GM18511 (cell line): ENCODE results near the gene SLC25A26.
A peak's percentile ranks its signal among the peaks of the same experiment; 100 is the strongest.
"Not testable (repeated sequence)": the region's sequence is repeated elsewhere in the genome, so short reads cannot be mapped to it uniquely, and the experiment has no call there.

Experiments
- ATAC-seq: cut with Tn5 transposase; IDR thresholded peaks from one replicate; pipeline ENCODE4 v1.9.1; 2021; ENCODE audit warnings: mild to moderate bottlenecking, moderate library complexity; ENCODE audit not compliant: unreplicated experiment

Gene SLC25A26

DNA sequence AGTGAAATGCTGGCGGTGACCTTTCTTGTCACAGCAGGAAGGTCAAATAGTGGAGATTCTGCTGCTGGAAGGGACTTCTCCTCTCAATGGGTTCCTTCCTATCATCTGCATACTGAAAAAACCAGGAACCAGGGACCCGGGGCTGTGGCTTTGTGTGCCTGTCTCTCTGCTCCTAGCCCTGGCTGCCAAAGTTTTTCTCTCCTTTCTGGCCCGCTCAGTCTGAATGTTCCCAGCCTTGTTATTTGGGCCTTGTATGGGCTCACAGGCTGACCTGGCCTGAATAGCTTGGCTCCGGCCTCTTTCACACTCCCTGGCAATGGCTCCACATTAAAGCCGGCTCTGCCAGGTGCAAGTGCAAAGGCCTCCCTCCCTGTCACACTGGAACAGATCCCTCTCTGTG lies 185.4 kb downstream of the SLC25A26 start:
- no peak for ATAC-seq

DNA sequence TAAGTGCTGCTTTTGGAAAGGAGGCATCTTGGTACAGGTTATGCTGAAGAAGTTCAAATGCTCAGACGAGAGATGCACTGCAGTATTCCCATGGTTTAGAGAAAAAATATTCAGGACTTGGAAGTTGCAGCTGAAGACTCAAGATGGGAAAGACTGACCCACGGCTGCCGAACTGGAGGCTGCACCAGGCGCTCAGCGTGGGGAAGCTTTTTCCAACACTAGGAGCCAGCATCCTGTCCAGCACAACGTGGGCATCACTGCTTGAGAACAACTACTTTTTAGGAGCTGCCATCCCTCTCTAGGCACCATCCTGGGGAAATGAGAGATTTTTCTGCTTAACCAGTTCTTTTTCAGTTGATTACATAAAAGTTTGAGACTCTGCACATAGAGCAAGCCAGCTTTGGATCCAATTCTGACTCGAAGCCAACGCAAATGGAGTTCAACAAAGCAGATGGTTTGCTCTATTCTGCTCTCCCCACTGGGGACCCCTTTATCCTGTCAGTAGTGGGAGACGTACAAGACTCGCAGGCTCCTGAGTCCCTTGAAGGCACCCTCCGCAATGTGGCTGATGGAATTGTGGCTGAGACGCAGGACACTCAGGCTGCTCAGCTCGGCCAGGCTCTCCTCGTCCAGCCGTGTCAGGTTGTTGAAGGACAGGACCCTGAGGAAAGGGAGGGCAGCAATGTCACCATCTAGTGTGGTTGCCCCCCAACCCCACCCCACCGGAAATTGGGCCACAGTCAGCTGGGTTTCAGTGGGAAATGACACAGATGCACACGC lies 186.2 kb downstream of the SLC25A26 start:
- no peak for ATAC-seq

DNA sequence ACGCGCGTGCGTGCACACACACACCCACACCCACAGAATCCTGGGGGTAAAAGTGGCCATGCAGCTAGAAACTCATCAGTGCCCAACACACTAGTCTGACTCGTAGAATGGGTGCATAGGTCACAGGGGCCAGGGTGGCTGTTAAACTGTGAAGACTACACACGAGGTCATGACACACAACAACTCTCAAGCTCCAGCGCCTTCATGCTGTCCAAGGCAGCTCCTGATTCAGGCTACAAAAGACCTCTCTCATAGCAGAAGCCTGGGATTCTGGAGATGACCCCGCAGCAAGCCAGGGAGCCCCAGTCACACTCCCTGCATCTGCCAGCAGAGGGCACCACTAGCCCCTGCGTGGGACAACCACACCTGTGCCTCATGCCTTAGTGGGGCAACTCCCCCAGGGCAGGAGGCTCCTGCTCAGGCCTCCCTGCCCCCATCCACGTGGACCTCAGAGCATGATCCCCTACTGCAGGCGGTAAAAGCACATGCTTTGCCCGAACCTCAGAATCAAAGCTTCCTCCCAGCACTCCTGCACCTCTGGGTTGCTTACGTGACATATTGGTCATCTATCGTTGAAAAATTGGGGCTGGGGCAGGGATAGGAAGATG lies 186.9 kb downstream of the SLC25A26 start:
- ATAC-seq = peak; percentile 91

DNA sequence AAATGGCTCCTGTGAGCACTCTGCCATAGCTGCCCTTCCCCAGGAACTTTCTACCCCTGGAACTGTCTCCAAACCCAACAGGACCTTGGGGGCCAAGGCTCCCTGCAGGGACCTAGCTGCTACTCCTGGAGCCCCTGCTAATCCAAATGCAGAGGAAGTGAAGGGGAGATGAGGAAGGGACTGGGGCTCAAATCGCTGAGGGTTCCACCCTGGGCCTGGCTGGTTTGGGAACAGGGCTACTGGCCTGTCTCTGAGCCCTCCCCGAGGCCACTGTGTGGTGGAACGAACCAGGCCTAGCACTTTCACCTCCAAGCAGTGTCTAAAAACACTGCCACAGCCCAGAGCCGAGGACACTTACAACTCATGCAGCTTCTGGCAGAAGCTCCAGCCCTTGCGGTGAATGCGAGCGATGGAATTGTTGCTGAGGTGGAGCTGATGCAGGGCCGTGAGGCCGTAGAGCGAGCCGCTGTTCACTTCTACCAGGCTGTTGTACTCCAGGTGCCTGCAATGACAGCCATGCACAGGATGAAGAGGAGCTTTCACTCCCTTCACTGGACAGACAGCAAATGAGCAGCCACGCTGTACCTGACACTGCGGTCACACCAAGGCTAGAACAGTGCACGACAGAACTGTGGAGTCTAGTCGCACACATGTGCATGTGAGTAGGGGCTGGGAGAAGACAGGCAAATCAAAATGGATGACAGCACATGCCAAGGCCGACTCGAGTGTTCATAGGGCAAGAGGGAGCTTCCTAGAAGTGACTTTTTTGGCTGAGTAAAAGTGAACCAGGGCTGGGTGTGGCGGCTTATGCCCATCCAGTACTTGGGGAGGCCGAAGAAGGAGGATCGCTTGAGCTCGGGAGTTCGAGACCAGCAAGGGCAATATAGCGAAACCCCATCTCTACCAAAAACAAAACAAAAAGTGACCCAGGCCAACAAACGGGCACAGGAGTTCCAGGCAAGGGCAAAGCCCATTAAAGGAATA lies 189.3 kb downstream of the SLC25A26 start:
- no peak for ATAC-seq

DNA sequence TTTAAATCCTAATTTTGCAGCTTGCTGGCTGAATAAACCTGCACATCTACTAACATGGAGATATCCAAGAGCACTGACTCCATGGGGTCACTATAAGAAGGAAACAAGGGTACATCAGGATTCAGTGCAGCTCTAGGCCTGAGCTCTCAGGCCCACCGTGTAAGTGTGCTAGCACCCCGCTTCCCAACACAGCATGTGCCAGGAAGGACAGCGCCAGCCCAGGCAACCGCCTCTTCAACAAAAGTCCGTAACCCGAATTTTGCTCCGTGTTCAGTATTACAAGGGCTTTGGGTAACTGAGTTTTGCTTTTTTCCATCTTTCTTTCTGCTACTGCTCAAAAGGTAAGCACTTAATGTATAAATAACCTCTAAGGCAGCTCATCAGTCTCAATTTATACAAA lies 190.2 kb downstream of the SLC25A26 start:
- no peak for ATAC-seq

DNA sequence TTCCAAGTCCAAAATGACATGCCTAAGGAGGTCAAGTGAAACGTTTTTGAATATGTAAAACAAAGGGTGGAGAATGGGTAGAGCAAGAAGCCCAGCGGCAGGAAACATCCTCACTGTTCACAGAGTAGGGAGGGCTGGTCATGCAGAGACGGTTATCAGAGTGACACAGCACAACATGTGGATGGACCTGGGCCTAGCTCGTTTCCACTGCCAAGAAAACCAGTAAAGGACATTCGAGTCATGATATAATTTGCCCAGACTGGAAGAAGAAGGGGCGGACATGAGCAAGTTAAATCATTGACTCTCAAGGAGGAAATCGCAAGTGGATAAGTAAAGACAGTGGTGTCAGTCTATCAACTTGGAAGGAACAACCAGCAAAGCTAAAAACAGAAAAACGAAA lies 190.7 kb downstream of the SLC25A26 start:
- ATAC-seq = no peak

DNA sequence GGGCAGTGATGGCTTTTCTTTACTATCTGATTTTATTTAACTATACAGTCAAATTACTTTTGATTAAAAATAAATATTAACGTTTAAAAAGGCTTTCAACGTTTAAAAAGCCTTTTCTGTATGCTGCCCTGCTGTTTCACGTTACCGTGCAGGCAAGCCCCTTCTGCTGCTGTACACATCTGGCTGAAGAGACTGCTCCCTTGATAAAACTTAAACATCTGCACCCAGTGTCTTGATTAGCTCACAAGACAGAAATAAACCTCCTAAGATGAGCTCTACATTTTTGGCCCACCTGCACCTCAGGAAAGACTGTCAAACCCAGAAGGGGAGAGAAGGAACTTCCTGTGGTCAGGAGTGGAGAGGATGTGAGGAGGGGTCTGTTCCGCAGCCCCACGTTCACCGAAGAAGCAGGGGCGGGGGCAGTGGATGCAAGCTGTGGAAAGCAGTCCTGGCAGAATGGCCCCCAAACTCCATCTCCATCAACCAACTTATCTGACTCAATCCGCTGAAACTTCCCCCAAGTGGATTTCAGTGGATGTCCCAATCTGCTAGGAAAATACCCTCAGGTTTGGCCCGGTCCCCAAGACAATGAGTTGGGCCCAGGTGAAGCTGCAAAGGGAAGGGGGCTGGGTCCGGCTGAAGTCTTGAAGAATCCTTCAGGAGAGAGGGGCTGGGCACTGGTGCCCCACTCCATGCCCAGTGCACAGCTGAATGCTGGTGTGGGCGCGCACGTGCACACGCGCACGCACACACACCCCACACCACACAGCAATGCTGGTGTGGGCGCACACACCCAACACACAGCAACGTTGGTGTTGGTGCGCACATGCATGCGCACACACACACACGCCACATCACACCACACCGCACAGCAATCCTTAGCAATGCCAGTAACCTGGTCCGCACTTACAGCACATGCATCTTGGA lies 191.4 kb downstream of the SLC25A26 start:
- ATAC-seq = no peak

DNA sequence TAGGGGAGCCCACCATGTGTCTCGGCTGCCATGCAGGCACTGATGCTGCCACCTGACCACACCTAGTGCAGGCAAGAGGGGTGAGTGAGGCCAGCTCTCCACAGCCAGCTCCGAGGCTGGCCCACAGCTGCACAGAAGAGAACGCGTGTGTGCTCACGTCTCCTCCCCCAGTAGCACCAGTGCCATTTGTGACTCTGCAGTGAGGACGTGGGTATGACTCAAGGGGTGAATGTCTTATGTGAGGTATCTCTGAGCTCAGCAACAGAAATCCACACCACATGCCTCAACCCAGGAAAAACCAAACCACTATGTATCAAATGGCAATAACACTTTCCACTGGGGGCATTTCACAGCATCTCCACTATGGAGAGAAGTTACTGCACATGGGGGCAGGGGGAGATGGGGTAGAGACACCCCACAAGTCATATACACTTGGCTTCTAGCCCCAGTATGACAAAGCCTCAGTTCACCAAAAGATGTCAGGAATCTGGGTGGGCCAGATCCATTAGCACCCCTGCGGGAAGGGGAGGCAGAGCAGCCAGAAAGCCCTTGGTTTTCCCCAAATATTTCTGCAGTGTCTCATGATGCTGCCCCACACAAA lies 192.4 kb downstream of the SLC25A26 start:
- ATAC-seq = no peak

DNA sequence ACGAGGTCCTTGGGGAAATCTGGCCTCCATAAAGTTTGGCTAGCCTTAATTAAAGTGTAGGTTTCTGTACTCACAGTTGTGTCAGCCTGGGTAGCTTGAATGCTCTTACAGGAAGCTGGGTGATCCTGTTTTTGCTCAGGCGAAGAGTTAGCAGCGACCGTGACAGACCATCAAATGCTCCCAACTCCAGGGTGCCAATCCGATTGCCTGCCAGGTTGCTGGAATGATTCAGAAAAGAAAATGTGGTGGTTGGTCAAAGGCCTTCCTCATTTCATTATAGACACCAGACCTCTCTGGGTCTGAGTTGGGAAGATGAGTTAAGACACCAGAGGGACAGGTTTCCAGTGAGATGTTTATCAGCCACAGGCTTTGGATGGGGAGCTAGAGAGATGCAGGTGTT lies 194.0 kb downstream of the SLC25A26 start:
- ATAC-seq = no peak

DNA sequence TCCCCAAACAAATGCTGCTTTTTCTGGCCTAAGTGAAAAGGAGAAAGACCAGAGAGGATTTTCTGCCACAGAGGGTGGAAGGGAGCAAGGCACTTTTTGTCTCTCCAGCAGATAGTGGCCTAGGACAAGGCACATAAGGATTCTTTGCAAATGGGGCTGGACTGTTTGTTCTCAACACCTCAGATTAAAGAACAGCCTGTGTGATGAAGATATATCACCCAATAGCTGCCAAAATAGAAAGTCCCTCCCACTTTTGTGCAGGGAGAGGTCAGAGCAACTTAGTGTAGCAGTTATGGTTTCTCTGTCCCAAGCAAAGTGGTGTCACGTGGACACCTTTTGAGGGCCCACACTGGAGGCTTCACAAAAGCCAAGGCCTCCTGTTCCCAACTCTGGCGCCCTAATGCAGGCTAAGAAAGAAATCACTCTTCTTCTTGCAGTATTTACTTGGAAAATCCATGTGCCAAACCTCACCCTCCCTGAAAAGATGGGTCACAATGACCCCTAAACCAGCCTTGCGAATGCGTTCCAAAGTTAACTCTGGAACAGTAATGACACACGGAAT lies 195.1 kb downstream of the SLC25A26 start:
- ATAC-seq = no peak

DNA sequence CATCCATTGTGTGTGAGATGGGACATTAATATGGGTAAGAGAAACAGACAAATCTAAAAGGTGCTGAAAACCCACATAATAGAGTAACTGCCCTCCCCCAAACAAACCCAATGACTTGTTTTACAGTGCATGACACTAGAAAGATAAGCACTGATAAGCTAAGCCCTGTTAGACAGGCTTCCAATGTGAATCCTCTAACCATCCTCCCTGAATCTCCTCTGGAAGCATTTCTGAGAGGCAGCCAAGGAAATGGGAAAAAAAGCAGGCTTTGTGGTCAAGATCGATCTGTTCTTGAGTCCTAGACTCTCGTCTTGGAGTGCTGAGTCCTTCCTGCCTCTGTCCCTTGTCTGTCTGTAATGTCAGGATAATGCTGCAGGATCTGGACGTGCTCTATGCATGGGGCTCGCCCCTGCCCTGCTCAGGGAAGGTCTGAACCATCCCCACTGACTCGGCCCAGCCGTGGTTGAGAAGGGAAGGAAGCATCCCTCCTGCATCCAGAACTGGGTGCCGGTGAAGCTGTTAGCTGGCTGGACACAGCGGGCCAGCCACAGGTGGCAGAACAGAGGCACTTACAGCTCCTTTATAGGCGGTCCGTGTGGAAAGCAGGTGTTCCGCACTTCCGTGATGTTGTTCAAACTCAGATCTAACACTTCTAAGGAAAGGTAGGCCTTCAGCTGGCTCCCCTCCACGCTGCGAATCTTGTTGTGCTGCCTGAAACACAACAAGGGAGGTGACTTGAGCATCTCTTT lies 195.9 kb downstream of the SLC25A26 start:
- ATAC-seq = no peak

DNA sequence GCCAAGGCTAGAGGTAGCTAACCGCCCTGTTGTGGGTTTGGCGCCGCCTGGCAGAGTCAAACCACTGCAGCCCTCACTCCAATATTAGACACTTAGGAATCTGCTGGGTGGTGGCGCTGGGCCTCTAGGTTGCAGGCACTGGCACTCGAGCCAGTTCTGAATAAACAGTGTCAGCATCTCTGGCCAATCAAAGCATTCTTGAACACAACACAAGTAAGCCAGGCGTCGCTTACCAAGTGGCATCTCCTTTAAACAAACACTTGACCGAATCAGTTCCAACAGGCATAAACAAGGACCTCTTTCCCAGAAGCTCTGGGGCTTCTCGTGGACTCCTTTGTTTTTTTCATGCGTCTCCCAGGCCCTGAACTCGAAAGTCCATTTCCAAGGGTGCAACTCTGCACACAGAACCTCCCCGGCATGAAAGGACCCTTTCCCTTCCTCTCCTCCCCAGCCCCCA lies 197.7 kb downstream of the SLC25A26 start:
- ATAC-seq = no peak

DNA sequence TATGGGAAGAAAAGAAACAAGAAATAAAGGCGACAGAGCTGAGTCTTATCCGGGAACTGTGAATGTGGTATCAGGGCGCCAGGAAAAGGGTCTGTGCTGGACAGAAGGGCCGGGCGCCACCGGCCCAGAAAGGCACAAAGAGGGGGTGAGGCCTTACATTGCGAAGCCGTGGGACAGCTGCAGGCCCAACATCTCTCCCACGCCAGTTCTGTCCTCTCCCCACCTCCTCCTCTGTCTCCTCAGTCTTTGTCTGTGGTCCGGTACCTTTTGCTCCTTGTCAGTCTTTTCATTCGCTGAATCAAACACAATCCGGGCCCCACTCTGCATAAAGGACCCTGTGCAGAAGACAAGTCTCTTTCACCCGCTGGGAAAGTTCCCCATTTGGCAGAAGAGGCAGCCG lies 198.2 kb downstream of the SLC25A26 start:
- no peak for ATAC-seq

DNA sequence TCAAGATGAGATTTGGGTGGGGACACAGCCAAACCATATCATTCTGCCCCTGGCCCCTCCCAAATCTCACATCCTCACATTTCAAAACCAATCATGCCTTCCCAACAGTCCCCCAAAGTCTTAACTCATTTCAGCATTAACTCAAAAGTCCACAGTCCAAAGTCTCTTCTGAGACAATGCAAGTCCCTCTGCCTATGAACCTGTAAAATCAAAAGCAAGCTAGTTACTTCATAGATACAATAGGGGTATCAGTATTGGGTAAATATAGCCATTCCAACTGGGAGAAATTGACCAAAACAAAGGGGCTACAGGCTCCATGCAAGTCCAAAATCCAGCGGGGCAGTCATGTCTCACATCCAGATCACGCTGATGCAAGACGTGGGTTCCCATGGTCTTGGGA lies 200.3 kb downstream of the SLC25A26 start:
- ATAC-seq = not testable (repeated sequence)

DNA sequence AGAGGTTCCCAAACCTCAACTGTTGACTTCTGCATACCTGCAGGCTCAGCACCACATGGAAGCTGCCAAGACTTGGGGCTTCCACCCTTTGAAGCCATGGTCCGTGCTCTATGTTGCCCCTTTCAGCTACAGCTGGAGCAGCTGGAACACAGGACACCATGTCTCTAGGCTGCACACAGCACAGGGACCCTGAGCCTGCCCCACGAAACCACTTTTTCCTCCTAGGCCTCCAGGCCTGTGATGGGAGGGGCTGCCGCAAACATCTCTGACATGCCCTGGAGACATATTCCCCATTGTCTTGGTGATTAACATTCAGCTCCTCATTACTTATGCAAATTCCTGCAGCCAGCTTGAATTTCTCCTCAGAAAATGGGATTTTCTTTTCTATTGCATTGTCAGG lies 201.1 kb downstream of the SLC25A26 start:
- not testable (repeated sequence) for ATAC-seq

DNA sequence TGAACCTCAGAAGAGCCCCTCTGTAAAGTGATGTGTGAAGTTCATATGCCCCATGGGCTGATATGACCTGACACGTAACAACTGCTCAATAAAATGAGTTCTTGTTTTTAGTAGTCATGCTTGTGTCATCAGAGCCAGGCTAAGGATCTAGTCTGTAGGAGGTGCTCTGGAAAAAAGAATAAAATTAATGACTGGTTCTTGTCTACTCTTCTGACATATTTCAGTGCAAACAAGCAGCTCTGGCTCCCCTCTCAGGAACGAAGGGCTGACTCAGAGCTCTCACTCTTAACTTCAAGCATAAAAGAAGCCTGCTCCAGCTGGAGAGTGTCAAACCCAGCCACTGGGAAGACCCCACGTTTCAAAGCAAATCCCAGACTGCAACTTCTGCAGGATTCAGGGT lies 203.0 kb downstream of the SLC25A26 start:
- no peak for ATAC-seq

DNA sequence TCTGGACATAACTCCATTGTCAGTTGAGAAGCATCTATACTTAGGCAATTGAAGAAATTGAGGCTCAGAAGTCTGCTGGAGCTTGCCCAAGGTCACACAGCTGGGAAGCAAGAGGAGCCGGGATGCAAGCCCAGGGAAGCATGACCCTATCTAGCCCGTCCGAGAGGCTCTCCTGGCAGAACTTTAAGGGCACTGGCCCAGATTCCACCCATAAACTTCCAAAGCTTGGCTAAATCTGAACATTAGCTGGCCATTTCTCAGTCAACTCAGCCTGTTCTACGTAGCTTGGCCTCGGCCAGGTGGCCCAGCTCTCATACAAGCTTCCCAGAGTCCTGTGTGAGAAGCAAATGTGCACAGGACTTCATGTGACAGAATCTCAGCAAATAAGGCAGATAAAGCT lies 204.2 kb downstream of the SLC25A26 start:
- ATAC-seq = no peak

DNA sequence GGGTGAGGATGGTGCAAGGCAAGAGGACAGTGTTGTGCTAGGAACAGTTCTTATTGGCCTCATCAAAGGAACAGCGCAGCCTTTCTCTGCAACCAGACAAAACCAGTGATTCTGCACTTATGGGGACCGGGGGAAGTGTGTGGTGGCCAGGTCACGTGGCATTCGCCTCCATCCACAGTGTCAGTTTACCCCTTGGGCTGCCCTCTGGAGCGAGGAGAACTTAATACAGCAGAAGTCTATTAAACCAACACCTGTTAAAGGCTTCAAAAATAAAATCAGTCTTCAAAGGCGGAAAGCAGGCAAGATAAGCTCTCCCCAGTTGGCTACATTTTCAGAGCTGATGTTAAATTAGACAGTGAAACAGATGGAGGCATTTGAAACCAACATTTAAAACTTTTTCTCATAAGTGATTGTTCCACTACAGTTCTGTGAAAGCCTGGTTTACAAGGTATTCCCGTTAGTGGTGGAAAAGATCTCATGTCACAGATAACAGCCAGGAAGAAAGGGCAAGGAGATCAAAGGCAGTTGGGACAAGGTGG lies 204.8 kb downstream of the SLC25A26 start:
- ATAC-seq = no peak

DNA sequence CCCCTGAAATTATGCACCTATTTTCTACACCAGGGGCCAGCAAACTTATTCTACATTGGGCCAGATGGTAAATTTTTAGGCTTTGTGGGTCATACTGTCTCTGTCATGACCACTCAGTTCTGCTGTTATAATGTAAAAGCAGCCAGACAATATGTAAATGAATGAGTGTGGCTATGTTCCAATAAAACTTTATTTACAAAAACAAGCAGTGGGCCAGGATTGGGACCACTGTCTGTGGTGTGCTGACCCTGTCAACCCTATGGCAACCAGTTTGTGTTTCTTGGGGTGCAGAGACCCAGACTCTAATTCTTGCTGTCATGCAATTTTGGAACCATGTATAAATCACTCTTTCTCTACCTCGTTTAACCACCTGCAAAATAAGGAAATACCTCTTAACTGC lies 205.3 kb downstream of the SLC25A26 start:
- no peak for ATAC-seq
